Stimulated activated CD4-positive, alpha-beta T cell treated with anti-CD3 and anti-CD28 coated beads, Interleukin-4, amount 100 ng/mL, for 1 hour (primary cell): ENCODE measurements around the gene BLNK.

ENCODE experiments used
- DNase-seq: peaks from one replicate; pipeline ENCODE4 v3.0.0-alpha.2; 2020

BLNK gene

GRCh38 chr10:96260014-96260413 is 11.4 kb downstream of the BLNK start:
- no peak for DNase-seq

GRCh38 chr10:96259150-96259549 is 12.2 kb downstream of the BLNK start:
- no peak for DNase-seq

GRCh38 chr10:96257944-96258343 is 13.4 kb downstream of the BLNK start:
- DNase-seq, result no peak

GRCh38 chr10:96255549-96256333 is 15.6 kb downstream of the BLNK start:
- no peak for DNase-seq

GRCh38 chr10:96254976-96255375 is 16.4 kb downstream of the BLNK start:
- no peak for DNase-seq

- no peak for DNase-seq
Measured at GRCh38 chr10:96252730-96253129, 18.6 kb downstream of the BLNK start.

- no peak for DNase-seq
Measured at GRCh38 chr10:96250349-96250748, 21.0 kb downstream of the BLNK start.

- no peak for DNase-seq
Measured at GRCh38 chr10:96249264-96249663, 22.1 kb downstream of the BLNK start.

- DNase-seq, result no peak
Measured at GRCh38 chr10:96244354-96244753, 27.0 kb downstream of the BLNK start.

- no peak for DNase-seq
Measured at GRCh38 chr10:96243296-96243695, 28.1 kb downstream of the BLNK start.

- DNase-seq, result no peak
Measured at GRCh38 chr10:96242822-96243221, 28.5 kb downstream of the BLNK start.

- DNase-seq, result no peak
Measured at GRCh38 chr10:96238646-96239623, 32.4 kb downstream of the BLNK start.

GRCh38 chr10:96236876-96237275 is 34.5 kb downstream of the BLNK start:
- DNase-seq, result no peak

- no peak for DNase-seq
Measured at GRCh38 chr10:96236090-96236478, 35.3 kb downstream of the BLNK start.

GRCh38 chr10:96235326-96236089 is 35.9 kb downstream of the BLNK start:
- DNase-seq, result no peak

GRCh38 chr10:96233959-96234358 is 37.4 kb downstream of the BLNK start:
- DNase-seq, result no peak

GRCh38 chr10:96230527-96230926 is 40.8 kb downstream of the BLNK start:
- DNase-seq, result no peak

- DNase-seq, result peak; percentile 75
Measured at GRCh38 chr10:96229568-96230030, 41.8 kb downstream of the BLNK start.

- DNase-seq, result no peak
Measured at GRCh38 chr10:96228408-96228994, 42.9 kb downstream of the BLNK start.

GRCh38 chr10:96227206-96227605 is 44.2 kb downstream of the BLNK start:
- no peak for DNase-seq

GRCh38 chr10:96225119-96225518 is 46.2 kb downstream of the BLNK start:
- no peak for DNase-seq

- no peak for DNase-seq
Measured at GRCh38 chr10:96222908-96223307, 48.5 kb downstream of the BLNK start.

GRCh38 chr10:96222441-96222840 is 48.9 kb downstream of the BLNK start:
- no peak for DNase-seq
